Measurements from ENCODE around the gene ACKR4. TPM values are rescaled to one million over a fixed set of nuclear protein-coding genes. Genes with fewer than 3 reads are reported as not detected.

ACKR4 gene
- total RNA-seq, 2 experiments from 2014 or later: not detected

DNA sequence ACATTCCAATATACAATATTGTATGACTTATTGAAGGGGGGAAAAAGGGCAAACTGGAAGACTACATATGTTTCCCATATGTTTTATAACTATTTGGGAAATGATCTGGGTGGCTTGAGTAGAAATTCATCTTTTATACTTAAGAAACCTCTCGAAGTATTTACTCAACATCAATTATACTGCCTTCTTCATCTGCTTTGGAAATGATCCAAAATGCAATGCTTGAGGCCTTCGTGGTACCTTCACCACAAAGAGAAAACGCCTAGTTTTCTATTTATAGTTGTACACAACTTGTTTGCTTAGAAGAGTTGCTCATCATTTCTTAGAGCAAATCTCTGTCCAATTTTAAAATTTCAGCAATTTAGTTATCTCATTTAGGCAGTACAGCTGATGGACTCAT lies 18.8 kb downstream of the ACKR4 start:
- CTCF ChIA-PET: interaction anchor here (1.9 kb wide), 1 partner anchor 80 kb away, joined by 6 read pairs; no protein-coding TSS in a partner anchor

DNA sequence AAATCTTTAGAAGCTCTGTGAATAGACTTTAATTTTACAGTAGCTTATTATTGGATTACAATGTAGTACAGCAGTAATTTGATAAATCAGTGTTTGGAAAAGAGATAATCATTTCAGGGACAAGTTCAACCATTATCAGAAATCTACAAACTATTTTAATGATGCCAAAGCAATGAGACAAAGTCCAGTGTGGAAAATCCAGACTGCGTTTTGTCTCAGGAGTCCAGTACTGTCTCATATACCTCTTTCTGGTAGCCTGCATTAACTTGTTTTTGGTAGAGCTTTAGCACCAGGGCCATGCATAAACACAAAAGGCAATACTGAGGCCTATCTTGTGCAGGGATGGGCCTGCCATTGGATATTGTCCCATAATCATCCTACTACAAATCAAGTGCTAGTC lies 19.7 kb downstream of the ACKR4 start:
- Mint-ChIP-seq H3K36me3 (ENCODE audit: low read depth) (peaks cover 48% of the 10 kb centered on the region), H3K27me3 (no peaks in the 10 kb centered on the region), H3K4me1 (ENCODE audit: low read depth) (no peaks in the 10 kb centered on the region), H3K27ac (no peak overlapping the region), H3K4me3 (no peak overlapping the region), H3K9me3 (peaks cover 4% of the 10 kb centered on the region)
- ChIA-PET CTCF (interaction anchor here (1.9 kb wide), 1 partner anchor 80 kb away, joined by 6 read pairs; no protein-coding TSS in a partner anchor), POLR2A (no interaction called here)
- DNase-seq: no peak
- no peak for ATAC-seq
- intact Hi-C loops (cut with micrococcal nuclease): no loop called here
- TF ChIP-seq, protein P1, sequence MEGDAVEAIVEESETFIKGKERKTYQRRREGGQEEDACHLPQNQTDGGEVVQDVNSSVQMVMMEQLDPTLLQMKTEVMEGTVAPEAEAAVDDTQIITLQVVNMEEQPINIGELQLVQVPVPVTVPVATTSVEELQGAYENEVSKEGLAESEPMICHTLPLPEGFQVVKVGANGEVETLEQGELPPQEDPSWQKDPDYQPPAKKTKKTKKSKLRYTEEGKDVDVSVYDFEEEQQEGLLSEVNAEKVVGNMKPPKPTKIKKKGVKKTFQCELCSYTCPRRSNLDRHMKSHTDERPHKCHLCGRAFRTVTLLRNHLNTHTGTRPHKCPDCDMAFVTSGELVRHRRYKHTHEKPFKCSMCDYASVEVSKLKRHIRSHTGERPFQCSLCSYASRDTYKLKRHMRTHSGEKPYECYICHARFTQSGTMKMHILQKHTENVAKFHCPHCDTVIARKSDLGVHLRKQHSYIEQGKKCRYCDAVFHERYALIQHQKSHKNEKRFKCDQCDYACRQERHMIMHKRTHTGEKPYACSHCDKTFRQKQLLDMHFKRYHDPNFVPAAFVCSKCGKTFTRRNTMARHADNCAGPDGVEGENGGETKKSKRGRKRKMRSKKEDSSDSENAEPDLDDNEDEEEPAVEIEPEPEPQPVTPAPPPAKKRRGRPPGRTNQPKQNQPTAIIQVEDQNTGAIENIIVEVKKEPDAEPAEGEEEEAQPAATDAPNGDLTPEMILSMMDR (IDR thresholded peaks at IDR 0.05): no peak

More for the DNA sequence above, 18.8 kb downstream of the ACKR4 start:
- H3K27me3 Mint-ChIP-seq: no peaks in the 10 kb centered on the region
- POLR2A ChIA-PET: no interaction called here
- no peaks in the 10 kb centered on the region for H3K4me1 Mint-ChIP-seq (ENCODE audit: low read depth)
- TF ChIP-seq, protein P1 (IDR thresholded peaks at IDR 0.05): no peak
- peaks cover 4% of the 10 kb centered on the region for H3K9me3 Mint-ChIP-seq
- peaks cover 49% of the 10 kb centered on the region for H3K36me3 Mint-ChIP-seq (ENCODE audit: low read depth)
- no peak overlapping the region for H3K27ac Mint-ChIP-seq
- DNase-seq: no peak
- H3K4me3 Mint-ChIP-seq: no peak overlapping the region
- ATAC-seq: no peak
- intact Hi-C loops (cut with micrococcal nuclease): no loop called here

DNA sequence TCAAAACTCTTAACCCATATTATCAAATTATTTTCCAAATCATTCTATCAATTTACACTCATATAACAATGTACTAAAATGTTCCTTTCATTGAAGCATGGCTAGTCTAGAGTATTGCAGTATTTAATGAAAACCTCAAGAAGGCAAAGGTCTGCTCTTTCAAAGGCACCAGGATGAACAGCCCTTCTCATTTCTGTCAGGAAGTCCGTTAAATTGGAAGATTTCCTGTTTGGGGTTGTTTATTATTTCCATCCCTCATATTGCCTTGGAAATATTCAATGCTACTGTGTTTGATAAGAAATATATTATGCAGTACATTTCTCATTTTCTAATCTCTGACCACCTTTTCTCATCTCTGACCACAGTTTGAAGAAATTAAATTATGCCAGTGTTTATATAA lies 25.1 kb downstream of the ACKR4 start:
- no peaks in the 10 kb centered on the region for H3K9me3 Mint-ChIP-seq
- intact Hi-C loops (cut with micrococcal nuclease): no loop called here
- H3K4me1 Mint-ChIP-seq (ENCODE audit: low read depth): peaks cover 8% of the 10 kb centered on the region
- TF ChIP-seq, protein P1 (IDR thresholded peaks at IDR 0.05): no peak
- H3K27ac Mint-ChIP-seq: no peak overlapping the region
- no peaks in the 10 kb centered on the region for H3K27me3 Mint-ChIP-seq
- H3K36me3 Mint-ChIP-seq (ENCODE audit: low read depth): peaks cover 28% of the 10 kb centered on the region
- CTCF ChIA-PET: no interaction called here
- DNase-seq: no peak
- no peak overlapping the region for H3K4me3 Mint-ChIP-seq
- ATAC-seq: no peak
- POLR2A ChIA-PET: no interaction called here

DNA sequence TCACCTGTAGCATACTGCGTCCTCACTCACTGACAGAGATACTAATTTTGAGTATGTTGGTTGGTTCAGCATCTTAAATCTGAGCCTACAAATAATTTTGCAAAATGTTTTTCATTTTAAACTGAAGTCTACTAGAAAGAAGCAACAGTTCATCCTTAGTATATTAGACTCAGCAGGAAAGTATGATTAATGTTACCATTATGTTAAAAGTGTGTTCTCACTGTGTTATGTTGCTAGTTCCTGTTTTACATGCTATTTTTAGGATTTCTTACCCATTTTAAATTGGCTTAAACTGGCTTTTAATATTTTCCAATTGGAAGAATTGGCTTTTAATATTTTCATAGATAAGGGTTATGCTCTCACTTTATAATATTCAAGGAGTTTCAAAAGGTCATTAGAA lies 25.7 kb downstream of the ACKR4 start:
- POLR2A ChIA-PET: interaction anchor here (0.9 kb wide), 1 partner anchor 13 kb away, joined by 4 read pairs; no protein-coding TSS in a partner anchor
- ATAC-seq: no peak

DNA sequence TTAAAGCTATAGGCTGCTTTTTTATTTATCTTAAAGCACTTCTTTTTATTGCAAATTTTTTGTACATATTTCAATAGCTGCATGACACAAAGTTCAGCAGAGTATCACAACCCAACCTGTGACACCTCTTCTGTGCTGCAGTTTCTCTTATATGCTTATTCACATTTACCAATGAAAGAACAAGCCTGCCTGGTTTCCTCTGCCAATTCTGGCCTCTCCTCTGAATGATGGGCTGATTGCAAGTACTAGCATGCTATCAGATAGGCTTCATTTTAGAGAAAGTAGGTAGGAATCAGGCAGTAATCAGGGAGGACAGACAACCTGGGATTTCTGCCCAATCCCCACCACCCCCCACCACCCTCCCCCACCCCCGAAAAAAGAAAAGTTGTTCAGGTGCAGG lies 26.6 kb downstream of the ACKR4 start:
- POLR2A ChIA-PET: interaction anchor here (0.9 kb wide), 1 partner anchor 14 kb away, joined by 4 read pairs; no protein-coding TSS in a partner anchor
- Mint-ChIP-seq H3K27me3 (no peaks in the 10 kb centered on the region), H3K4me3 (no peak overlapping the region), H3K9me3 (no peaks in the 10 kb centered on the region), H3K36me3 (ENCODE audit: low read depth) (peaks cover 29% of the 10 kb centered on the region), H3K4me1 (ENCODE audit: low read depth) (peaks cover 8% of the 10 kb centered on the region), H3K27ac (no peak overlapping the region)
- TF ChIP-seq, protein P1 (IDR thresholded peaks at IDR 0.05): no peak
- ATAC-seq (no peak), DNase-seq (no peak)
- intact Hi-C loops (cut with micrococcal nuclease): no loop called here
- CTCF ChIA-PET: interaction anchor here (1.2 kb wide), 1 partner anchor 16 kb away, joined by 4 read pairs; no protein-coding TSS in a partner anchor

More for the DNA sequence above, 25.7 kb downstream of the ACKR4 start:
- TF ChIP-seq, protein P1 (IDR thresholded peaks at IDR 0.05): no peak
- Mint-ChIP-seq H3K27me3 (no peaks in the 10 kb centered on the region), H3K36me3 (ENCODE audit: low read depth) (peaks cover 25% of the 10 kb centered on the region), H3K9me3 (no peaks in the 10 kb centered on the region), H3K4me1 (ENCODE audit: low read depth) (peaks cover 8% of the 10 kb centered on the region), H3K4me3 (no peak overlapping the region), H3K27ac (no peak overlapping the region)
- CTCF ChIA-PET: interaction anchor here (0.6 to 1.2 kb wide), 3 partner anchors 16 to 1055 kb away, joined by 3 to 4 read pairs (median 3); no protein-coding TSS in a partner anchor
- no peak for DNase-seq
- intact Hi-C loops (cut with micrococcal nuclease): no loop called here

Measured in activated CD8-positive, alpha-beta T cell treated with anti-CD3 and anti-CD28 coated beads for 36 hours (primary cell).